Measurements from ENCODE around the gene IGFLR1.
A peak's percentile ranks its signal among the peaks of the same experiment; 100 is the strongest.

The IGFLR1 gene

DNA sequence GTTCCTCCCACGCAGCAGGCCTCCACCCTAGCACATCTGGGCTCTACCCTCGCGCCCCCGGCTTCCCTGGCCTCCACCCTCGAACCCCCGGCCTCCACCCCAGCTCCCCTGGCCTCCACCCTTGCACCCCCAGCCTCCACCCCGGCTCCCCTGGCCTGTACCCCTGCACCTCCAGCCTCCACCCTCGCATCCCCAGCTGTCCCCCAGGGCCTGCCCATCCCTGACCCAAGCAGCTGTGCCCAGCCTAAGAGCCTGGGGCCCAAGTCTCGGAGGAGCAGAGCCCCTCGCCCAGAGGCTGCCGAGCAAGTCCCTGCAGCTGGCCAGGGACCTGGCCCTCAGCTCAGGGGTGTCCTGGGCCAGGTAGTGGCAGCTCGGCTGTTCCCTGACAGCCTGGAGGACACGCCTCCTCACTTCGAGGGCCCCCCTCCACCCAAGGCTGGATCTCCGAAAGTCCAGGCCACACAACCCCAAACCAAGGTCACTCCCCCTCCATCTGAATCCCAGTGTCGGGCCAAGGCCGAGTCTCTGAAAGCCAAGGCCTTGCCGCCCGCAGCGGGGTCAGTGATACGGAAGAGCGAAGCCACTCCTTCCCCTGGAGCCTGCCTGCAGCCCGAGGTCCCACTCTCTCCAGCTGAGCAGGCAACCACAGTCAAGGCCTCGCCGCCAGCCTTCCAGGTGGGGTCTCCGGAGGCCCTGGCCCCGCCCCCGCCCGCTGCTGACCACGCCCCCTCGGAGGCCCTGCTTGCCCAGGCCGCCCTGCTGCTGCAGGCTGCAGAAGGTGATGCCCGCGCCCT lies 25.2 kb upstream of the IGFLR1 start:
- TF ChIP-seq, protein P1, sequence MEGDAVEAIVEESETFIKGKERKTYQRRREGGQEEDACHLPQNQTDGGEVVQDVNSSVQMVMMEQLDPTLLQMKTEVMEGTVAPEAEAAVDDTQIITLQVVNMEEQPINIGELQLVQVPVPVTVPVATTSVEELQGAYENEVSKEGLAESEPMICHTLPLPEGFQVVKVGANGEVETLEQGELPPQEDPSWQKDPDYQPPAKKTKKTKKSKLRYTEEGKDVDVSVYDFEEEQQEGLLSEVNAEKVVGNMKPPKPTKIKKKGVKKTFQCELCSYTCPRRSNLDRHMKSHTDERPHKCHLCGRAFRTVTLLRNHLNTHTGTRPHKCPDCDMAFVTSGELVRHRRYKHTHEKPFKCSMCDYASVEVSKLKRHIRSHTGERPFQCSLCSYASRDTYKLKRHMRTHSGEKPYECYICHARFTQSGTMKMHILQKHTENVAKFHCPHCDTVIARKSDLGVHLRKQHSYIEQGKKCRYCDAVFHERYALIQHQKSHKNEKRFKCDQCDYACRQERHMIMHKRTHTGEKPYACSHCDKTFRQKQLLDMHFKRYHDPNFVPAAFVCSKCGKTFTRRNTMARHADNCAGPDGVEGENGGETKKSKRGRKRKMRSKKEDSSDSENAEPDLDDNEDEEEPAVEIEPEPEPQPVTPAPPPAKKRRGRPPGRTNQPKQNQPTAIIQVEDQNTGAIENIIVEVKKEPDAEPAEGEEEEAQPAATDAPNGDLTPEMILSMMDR (IDR thresholded peaks at IDR 0.05; ENCODE audit: insufficient read depth, missing control alignments) = no peak
- no peak for DNase-seq (ENCODE audit: insufficient read length, low spot score)
- FAIRE-seq = no peak

- TF ChIP-seq, protein P1 (IDR thresholded peaks at IDR 0.05; ENCODE audit: insufficient read depth, missing control alignments) = no peak
- FAIRE-seq (no peak), DNase-seq (ENCODE audit: insufficient read length, low spot score) (no peak)
These were observed 24.4 kb upstream of the IGFLR1 start for GRCh38 chr19:35766571-35767104.

- TF ChIP-seq, protein P1 (IDR thresholded peaks at IDR 0.05; ENCODE audit: insufficient read depth, missing control alignments) = no peak
- FAIRE-seq = no peak
- no peak for DNase-seq (ENCODE audit: insufficient read length, low spot score)
These were observed 22.4 kb upstream of the IGFLR1 start for GRCh38 chr19:35764432-35765315.

DNA sequence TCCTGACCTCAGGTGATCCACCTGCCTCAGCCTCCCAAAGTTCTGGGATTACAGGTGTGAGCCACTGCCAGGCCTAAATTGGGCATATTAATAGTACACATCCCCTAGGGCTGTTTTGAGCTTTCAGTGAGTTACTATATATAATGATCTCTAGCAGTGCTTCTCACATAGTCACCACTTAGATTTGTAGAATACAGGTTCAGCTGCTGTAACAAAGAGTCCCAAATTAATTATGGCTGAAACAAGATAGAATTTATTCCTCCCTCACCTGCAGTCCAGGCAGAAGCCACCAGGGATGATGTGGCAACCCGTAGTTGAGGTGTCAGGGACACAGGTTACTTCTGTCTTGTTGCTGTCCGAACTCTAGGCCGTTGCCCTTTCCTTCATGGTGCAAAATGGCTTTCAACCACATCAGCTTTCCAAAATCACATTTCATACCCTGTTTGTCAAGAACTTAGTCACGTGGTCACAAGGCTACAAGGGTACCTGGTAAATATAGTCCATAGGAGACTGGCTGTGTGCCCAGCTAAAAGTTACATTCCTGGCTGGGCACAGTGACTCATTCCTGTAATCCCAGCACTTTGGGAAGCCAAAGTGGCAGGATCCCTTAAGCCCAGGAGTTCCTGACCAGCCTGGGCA lies 18.6 kb upstream of the IGFLR1 start:
- TF ChIP-seq, protein P1 (IDR thresholded peaks at IDR 0.05; ENCODE audit: insufficient read depth, missing control alignments) = no peak
- DNase-seq (ENCODE audit: insufficient read length, low spot score) = no peak

GRCh38 chr19:35759697-35760096 lies 17.4 kb upstream of the IGFLR1 start:
- DNase-seq (ENCODE audit: insufficient read length, low spot score) = no peak
- TF ChIP-seq, protein P1 (IDR thresholded peaks at IDR 0.05; ENCODE audit: insufficient read depth, missing control alignments) = no peak
- no peak for FAIRE-seq

More for the DNA sequence above, 18.6 kb upstream of the IGFLR1 start:
- FAIRE-seq = no peak

GRCh38 chr19:35757749-35758608 lies 15.7 kb upstream of the IGFLR1 start, which contains the start of gene PROSER3:
Gene PROSER3, plus strand, starts transcription at chr19:35758176. Its CDS starts 40 bp downstream, at chr19:35758216.
- TF ChIP-seq, protein P1 (IDR thresholded peaks at IDR 0.05; ENCODE audit: insufficient read depth, missing control alignments) = no peak
- peak; percentile 44 for FAIRE-seq
- DNase-seq (ENCODE audit: insufficient read length, low spot score) = peak; percentile 73
